ENCODE data around the gene PITPNM3. TPM values are rescaled to one million over a fixed set of nuclear protein-coding genes. Genes with fewer than 3 reads are reported as not detected.

PITPNM3 gene
- total RNA-seq, 2 donors from 2014 or later, result 5.3 to 7.9 TPM

DNA sequence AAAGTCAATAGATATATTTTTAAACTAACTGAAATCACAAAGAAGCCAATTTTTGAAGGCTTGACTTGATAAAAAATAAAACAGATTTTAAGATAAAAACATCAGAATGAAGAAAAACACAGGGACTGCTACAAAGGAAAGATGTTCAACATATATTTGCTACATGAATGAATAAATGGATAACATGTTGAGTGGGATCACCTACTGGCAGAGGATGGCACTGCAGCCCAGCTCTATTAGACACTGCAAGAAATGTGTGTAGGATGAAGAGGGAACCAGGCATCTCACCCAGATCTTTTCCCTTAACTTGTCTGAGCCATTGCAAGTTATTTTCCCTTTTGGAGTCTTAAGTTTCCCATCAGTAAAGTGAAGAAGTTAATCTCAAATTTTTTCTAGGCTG lies 125.6 kb downstream of the PITPNM3 start:
- TF ChIP-seq POLR2AphosphoS5 (IDR thresholded peaks at IDR 0.05) (no peak), POLR2A (IDR thresholded peaks at IDR 0.05) (no peak)
- TF ChIP-seq, protein P1, sequence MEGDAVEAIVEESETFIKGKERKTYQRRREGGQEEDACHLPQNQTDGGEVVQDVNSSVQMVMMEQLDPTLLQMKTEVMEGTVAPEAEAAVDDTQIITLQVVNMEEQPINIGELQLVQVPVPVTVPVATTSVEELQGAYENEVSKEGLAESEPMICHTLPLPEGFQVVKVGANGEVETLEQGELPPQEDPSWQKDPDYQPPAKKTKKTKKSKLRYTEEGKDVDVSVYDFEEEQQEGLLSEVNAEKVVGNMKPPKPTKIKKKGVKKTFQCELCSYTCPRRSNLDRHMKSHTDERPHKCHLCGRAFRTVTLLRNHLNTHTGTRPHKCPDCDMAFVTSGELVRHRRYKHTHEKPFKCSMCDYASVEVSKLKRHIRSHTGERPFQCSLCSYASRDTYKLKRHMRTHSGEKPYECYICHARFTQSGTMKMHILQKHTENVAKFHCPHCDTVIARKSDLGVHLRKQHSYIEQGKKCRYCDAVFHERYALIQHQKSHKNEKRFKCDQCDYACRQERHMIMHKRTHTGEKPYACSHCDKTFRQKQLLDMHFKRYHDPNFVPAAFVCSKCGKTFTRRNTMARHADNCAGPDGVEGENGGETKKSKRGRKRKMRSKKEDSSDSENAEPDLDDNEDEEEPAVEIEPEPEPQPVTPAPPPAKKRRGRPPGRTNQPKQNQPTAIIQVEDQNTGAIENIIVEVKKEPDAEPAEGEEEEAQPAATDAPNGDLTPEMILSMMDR (IDR thresholded peaks at IDR 0.05), result peak in 1 of 4 experiments; percentile 5
- H3K36me3 ChIP-seq, result no peaks in the 10 kb centered on the region
- H3K4me1 ChIP-seq (replicated peaks), result no peaks in the 10 kb centered on the region
- H3K4me3 ChIP-seq, result no peak overlapping the region
- no peak overlapping the region for H3K27ac ChIP-seq
- no peaks in the 10 kb centered on the region for H3K9me3 ChIP-seq
- intact Hi-C loops (cut with DNase I), result no loop called here
- H3K27me3 ChIP-seq (replicated peaks; ENCODE audit: insufficient read depth), result no peaks in the 10 kb centered on the region
- DNase-seq (ENCODE audit: low spot score), result no peak

DNA sequence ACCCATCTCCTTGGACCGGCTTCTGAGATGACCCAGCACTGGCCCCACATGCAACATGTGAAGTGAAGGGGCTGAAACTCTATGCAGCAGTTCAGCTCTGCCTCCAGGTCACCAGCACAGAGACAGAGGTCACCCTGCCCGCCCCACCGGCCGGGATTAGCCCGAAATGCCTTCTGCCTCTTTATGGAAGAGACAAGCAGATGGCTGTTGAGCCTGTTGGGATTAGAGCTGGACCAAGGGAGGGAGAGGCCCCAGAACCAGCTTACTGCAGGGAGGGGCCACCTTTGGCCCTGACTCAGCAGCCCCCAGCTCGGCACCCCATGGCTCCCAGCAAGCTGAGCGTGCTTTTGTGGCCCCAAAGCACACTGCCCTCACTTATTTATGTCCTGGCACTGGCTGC lies 127.1 kb downstream of the PITPNM3 start:
- TF ChIP-seq, protein P1 (IDR thresholded peaks at IDR 0.05), result no peak
- no peak for TF ChIP-seq POLR2AphosphoS5 (IDR thresholded peaks at IDR 0.05)
- TF ChIP-seq POLR2A (IDR thresholded peaks at IDR 0.05), result no peak
- no peaks in the 10 kb centered on the region for H3K9me3 ChIP-seq
- H3K27me3 ChIP-seq (replicated peaks; ENCODE audit: insufficient read depth), result no peaks in the 10 kb centered on the region
- no peaks in the 10 kb centered on the region for H3K4me1 ChIP-seq (replicated peaks)
- H3K36me3 ChIP-seq, result no peaks in the 10 kb centered on the region
- no peak overlapping the region for H3K27ac ChIP-seq
- no peak overlapping the region for H3K4me3 ChIP-seq
- intact Hi-C loops (cut with DNase I), result no loop called here
- no peak for DNase-seq (ENCODE audit: low spot score)
- WGBS, result 90% methylated on average over 3 of the region's 7 CpGs

DNA sequence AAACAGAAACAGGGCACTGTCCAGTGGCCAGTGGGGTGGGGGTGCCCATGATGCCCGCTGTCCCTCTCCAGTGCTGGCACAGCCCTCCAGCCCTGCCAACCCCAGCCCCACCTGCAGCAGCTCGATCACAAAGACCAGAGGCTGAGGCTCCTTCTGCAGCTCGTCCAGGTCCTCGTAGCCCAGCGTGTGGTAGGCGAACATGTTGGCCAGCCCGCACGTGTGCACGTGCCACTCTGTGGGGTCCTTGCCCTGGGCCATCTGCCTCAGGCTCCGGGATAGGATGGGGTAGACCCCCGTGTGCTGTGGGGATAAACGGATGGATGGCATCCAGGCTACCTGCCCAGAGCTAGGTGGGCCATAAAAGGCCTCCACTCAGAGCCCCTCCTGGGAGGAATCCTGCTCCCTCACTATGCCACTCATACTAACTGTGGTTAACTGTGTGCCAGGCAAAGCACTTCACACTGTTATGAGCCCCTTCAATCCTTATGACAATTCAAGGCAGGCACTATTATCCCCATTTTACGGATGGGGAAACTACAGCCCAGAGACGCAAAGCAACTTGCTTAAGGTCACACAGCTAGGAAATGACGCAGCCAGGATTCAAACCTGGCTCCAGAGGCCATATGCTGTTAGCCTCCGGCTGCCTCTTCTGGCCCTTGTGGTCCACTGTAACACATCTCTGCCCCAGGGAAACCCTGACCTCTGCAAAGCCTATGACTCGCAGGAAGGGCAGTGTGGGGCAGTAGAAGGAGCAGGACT lies 128.0 kb downstream of the PITPNM3 start:
- intact Hi-C loops (cut with DNase I), result no loop called here
- no peaks in the 10 kb centered on the region for H3K36me3 ChIP-seq
- TF ChIP-seq, protein P1 (IDR thresholded peaks at IDR 0.05), result no peak
- no peak for TF ChIP-seq POLR2AphosphoS5 (IDR thresholded peaks at IDR 0.05)
- H3K9me3 ChIP-seq, result no peaks in the 10 kb centered on the region
- WGBS, result 88% methylated on average over 14 of the region's 17 CpGs
- no peak overlapping the region for H3K4me3 ChIP-seq
- H3K27me3 ChIP-seq (replicated peaks; ENCODE audit: insufficient read depth), result no peaks in the 10 kb centered on the region
- no peak for DNase-seq (ENCODE audit: low spot score)
- no peaks in the 10 kb centered on the region for H3K4me1 ChIP-seq (replicated peaks)
- H3K27ac ChIP-seq, result no peak overlapping the region

DNA sequence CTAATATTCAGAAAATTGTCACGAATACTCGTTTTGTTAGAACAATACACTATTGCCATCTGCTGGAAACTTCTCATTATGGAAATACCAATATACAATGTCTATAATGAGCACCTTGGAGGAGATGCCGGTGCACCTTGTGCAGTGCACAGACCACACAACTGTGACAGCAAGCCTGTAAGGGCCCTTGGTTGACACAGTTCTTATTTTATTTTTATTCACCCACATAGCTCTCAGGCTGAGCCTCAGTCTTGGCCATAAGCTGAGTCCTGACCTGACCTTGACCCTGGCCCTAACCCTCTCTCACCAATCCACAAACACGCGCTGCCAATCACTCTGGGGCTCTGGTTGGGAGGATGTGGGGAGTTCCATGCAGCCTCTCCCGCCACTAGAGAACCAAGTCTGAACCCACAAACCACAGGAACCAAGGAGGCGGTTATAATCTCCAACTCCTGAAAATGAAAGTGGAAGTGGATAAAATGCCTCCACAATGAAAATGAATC lies 129.0 kb downstream of the PITPNM3 start:
- Histone ChIP-seq H3K27ac (no peak overlapping the region), H3K27me3 (replicated peaks; ENCODE audit: insufficient read depth) (no peaks in the 10 kb centered on the region), H3K4me1 (replicated peaks) (no peaks in the 10 kb centered on the region), H3K9me3 (no peaks in the 10 kb centered on the region), H3K4me3 (no peak overlapping the region), H3K36me3 (no peaks in the 10 kb centered on the region)
- TF ChIP-seq, protein P1 (IDR thresholded peaks at IDR 0.05), result no peak
- DNase-seq (ENCODE audit: low spot score), result no peak
- WGBS, result 73% methylated on average over 7 of the region's 7 CpGs
- intact Hi-C loops (cut with DNase I), result no loop called here
